Esophagus squamous epithelium (tissue), 4 donors: Measurements from ENCODE around the gene IMMP2L.

Experiments used
- POLR2A ChIP-seq, 4 donors: fragments of 450-650 bp; IDR thresholded peaks; one replicate each; pipeline ENCODE4 v1.6.1; 2017; ENCODE audit warnings: antibody characterized with exemption in 4 of 4, mild to moderate bottlenecking in 4 of 4, moderate library complexity in 3 of 4
- TF ChIP-seq, protein P1 (sequence below), 6 experiments: fragments of 450-650 bp in 4 of 6; fragments of 200-600 bp in 2 of 6; sonication (generic) in 2 of 6; IDR thresholded peaks; one replicate each; pipeline ENCODE4 v1.5.1; 2016 to 2019; ENCODE audit warnings: antibody characterized with exemption in 6 of 6, mild to moderate bottlenecking in 4 of 6, moderate library complexity in 4 of 6

GRCh38 chr7:110775046-110775445 is 787.2 kb downstream of the IMMP2L start:
- TF ChIP-seq, protein P1, sequence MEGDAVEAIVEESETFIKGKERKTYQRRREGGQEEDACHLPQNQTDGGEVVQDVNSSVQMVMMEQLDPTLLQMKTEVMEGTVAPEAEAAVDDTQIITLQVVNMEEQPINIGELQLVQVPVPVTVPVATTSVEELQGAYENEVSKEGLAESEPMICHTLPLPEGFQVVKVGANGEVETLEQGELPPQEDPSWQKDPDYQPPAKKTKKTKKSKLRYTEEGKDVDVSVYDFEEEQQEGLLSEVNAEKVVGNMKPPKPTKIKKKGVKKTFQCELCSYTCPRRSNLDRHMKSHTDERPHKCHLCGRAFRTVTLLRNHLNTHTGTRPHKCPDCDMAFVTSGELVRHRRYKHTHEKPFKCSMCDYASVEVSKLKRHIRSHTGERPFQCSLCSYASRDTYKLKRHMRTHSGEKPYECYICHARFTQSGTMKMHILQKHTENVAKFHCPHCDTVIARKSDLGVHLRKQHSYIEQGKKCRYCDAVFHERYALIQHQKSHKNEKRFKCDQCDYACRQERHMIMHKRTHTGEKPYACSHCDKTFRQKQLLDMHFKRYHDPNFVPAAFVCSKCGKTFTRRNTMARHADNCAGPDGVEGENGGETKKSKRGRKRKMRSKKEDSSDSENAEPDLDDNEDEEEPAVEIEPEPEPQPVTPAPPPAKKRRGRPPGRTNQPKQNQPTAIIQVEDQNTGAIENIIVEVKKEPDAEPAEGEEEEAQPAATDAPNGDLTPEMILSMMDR (IDR thresholded peaks at IDR 0.05), result no peak
- TF ChIP-seq POLR2A (IDR thresholded peaks at IDR 0.05), result no peak
